Vagina (tissue), 2 donors: ENCODE data around the gene DVL1. TPM values are rescaled to one million over a fixed set of nuclear protein-coding genes. Genes with fewer than 3 reads are reported as not detected.
"Not testable (repeated sequence)": the region's sequence is repeated elsewhere in the genome, so short reads cannot be mapped to it uniquely, and the experiment has no call there.

Source experiments
- DNase-seq, 2 donors: peaks; one replicate each; pipeline ENCODE4 v3.0.0-alpha.2; 2017; ENCODE audit errors: extremely low spot score in 2 of 2
- H3K27ac ChIP-seq: fragments of 200-600 bp; sonication (generic); one replicate; pipeline ENCODE4 v1.5.1; 2019
- H3K27me3 ChIP-seq: fragments of 200-600 bp; sonication (generic); one replicate; pipeline ENCODE4 v1.5.1; 2019
- H3K36me3 ChIP-seq, 2 donors: fragments of 200-600 bp; sonication (generic); one replicate each; pipeline ENCODE4 v1.5.1; 2017 to 2019
- H3K4me1 ChIP-seq: fragments of 200-600 bp; sonication (generic); one replicate; pipeline ENCODE4 v1.5.1; 2019
- H3K4me3 ChIP-seq, 2 donors: fragments of 200-600 bp; sonication (generic); 1 replicate in 1 of 2; 2 replicates in 1 of 2; pipeline ENCODE4 v1.5.1; 2016 to 2019
- H3K9me3 ChIP-seq: fragments of 200-600 bp; sonication (generic); one replicate; pipeline ENCODE4 v1.5.1; 2019
- POLR2A ChIP-seq, 2 donors: fragments of 450-650 bp; IDR thresholded peaks; one replicate each; pipeline ENCODE4 v1.6.1; 2017; ENCODE audit warnings: antibody characterized with exemption in 2 of 2, mild to moderate bottlenecking in 2 of 2, moderate library complexity in 2 of 2
- POLR2AphosphoS5 ChIP-seq, 2 donors: sonication (generic); formaldehyde crosslinking; IDR thresholded peaks; one replicate each; pipeline ENCODE4 v1.9.0; 2017; ENCODE audit warnings: antibody characterized with exemption in 2 of 2, mild to moderate bottlenecking in 2 of 2, low read depth in 1 of 2; ENCODE audit not compliant: insufficient read depth in 1 of 2
- intact Hi-C: fragments of 100-400 bp; cut with DNase I; formaldehyde crosslinking; loops from one replicate; pipeline ENCODE4 v1.15.1; 2023
- total RNA-seq: library from RNA; depleted of rRNA; stranded (reverse); fragments of >200 nt; gene quantifications from one replicate; pipeline ENCODE4 v1.2.3, GENCODE V29; 2016
- TF ChIP-seq, protein P1 (sequence below), 3 experiments: fragments of 450-650 bp in 2 of 3; fragments of 200-600 bp in 1 of 3; sonication (generic) in 1 of 3; IDR thresholded peaks; one replicate each; pipeline ENCODE4 v1.5.1; 2017 to 2019; ENCODE audit warnings: antibody characterized with exemption in 3 of 3, mild to moderate bottlenecking in 2 of 3, moderate library complexity in 2 of 3

The DVL1 gene
- total RNA-seq, 1 donor from 2014 or later, result 72.4 TPM

DNA sequence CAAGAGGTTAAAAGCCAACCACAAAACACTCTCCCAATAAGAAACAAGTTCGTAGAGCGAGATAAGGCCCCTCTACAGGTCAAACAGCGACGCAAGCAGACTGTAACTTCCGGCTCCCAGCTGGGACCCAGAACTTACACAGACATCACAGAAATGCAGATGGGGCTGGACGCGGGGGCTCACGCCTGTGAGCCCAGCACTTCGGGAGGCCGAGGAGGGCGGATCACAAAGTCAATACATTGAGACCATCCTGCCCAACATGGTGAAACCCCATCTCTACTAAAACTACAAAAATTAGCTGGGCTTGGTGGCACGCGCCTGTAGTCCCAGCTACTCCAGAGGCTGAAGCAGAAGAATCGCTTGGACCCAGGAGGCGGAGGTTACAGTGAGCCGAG is 38.9 kb upstream of the DVL1 start:
- no peak overlapping the region for H3K4me3 ChIP-seq
- H3K27me3 ChIP-seq, result no peaks in the 10 kb centered on the region
- intact Hi-C loops, result no loop called here
- peaks cover 4 to 75% of the 10 kb centered on the region in 2 donors for H3K36me3 ChIP-seq
- TF ChIP-seq POLR2AphosphoS5 (IDR thresholded peaks at IDR 0.05; ENCODE audit: insufficient read depth in 1 of 2, low read depth in 1 of 2) (no peak), POLR2A (IDR thresholded peaks at IDR 0.05) (no peak)
- TF ChIP-seq, protein P1, sequence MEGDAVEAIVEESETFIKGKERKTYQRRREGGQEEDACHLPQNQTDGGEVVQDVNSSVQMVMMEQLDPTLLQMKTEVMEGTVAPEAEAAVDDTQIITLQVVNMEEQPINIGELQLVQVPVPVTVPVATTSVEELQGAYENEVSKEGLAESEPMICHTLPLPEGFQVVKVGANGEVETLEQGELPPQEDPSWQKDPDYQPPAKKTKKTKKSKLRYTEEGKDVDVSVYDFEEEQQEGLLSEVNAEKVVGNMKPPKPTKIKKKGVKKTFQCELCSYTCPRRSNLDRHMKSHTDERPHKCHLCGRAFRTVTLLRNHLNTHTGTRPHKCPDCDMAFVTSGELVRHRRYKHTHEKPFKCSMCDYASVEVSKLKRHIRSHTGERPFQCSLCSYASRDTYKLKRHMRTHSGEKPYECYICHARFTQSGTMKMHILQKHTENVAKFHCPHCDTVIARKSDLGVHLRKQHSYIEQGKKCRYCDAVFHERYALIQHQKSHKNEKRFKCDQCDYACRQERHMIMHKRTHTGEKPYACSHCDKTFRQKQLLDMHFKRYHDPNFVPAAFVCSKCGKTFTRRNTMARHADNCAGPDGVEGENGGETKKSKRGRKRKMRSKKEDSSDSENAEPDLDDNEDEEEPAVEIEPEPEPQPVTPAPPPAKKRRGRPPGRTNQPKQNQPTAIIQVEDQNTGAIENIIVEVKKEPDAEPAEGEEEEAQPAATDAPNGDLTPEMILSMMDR (IDR thresholded peaks at IDR 0.05), result no peak
- no peak overlapping the region for H3K27ac ChIP-seq
- H3K9me3 ChIP-seq, result no peaks in the 10 kb centered on the region
- no peaks in the 10 kb centered on the region for H3K4me1 ChIP-seq
- no peak for DNase-seq

DNA sequence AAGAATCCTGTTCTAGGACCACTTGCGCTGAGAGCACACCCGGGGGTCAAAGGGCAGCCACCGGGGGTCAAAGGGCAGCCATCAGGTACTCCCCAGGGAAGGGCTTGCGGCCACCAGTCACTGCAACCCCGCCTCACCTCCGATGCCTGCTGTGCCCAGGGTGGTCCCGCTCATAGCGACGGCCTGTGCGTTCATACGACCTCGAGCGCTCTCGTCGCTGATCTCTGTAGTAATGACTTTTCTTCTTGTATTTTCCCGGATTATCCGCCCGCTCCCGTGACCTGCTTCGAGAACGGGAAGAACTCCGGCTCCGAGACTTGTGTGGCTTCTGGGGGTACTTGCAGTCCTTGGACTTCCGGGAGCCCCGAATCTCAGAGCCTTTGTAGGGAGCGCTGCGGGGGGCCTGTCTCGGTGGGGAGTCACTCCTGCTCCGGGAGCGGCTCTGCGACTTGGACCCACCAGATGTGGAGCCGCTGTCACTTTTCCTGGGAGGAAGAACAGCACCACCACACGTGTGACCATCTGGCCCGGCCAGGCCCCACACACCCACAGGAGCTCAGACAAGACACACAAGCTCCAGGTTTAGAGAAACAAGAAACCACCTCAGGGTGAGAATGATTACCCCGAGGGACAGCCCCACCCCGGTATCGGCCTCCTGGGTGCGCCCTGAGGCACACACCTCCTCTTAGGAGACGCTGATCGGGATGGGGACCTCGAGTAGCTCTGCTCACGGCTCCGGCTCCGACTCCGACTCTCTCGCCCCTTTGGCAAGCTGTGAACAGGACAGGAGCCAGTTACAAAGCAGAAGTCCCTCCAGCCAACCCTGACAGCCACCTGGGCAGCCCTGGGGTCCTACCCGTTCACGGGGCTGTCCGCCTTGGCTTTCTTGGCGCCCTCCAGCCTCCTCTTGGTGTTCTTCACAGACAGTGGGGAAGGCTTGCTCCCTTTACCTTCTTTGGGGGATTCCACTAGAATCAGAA is 38.2 kb upstream of the DVL1 start:
- no peak for TF ChIP-seq POLR2AphosphoS5 (IDR thresholded peaks at IDR 0.05; ENCODE audit: insufficient read depth in 1 of 2, low read depth in 1 of 2)
- TF ChIP-seq POLR2A (IDR thresholded peaks at IDR 0.05), result no peak
- TF ChIP-seq, protein P1 (IDR thresholded peaks at IDR 0.05), result no peak
- no peaks in the 10 kb centered on the region for H3K9me3 ChIP-seq
- intact Hi-C loops, result no loop called here
- no peak overlapping the region for H3K4me3 ChIP-seq
- H3K27ac ChIP-seq, result no peak overlapping the region
- H3K27me3 ChIP-seq, result no peaks in the 10 kb centered on the region
- DNase-seq, result no peak
- no peaks in the 10 kb centered on the region for H3K4me1 ChIP-seq
- H3K36me3 ChIP-seq, result peaks cover 4 to 68% of the 10 kb centered on the region in 2 donors

DNA sequence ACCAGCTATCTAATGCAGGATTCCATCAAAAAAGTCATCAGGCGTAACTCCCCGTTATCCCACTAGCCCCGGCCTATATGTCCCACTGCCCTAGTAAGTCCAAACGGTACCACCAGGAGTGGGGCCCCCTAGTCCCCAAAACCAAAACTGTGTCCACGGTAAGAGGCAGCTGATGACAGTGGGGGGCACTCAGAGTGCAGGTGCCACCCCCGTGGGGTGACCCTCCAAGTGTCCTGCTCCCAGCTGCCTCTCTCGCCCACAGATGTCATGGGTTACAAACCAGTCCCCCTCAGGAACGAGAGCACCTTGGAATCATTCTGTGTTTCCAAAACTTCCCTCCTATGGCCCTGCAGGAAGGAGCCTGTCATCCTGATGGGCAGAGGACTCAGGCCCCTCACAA is 36.7 kb upstream of the DVL1 start:
- TF ChIP-seq POLR2AphosphoS5 (IDR thresholded peaks at IDR 0.05; ENCODE audit: insufficient read depth in 1 of 2, low read depth in 1 of 2), result no peak
- TF ChIP-seq POLR2A (IDR thresholded peaks at IDR 0.05), result no peak
- TF ChIP-seq, protein P1 (IDR thresholded peaks at IDR 0.05), result no peak
- H3K4me3 ChIP-seq, result no peak overlapping the region
- DNase-seq, result no peak
- no peaks in the 10 kb centered on the region for H3K4me1 ChIP-seq
- intact Hi-C loops, result no loop called here
- H3K9me3 ChIP-seq, result no peaks in the 10 kb centered on the region
- H3K36me3 ChIP-seq, result peaks cover 1 to 54% of the 10 kb centered on the region in 2 donors
- no peak overlapping the region for H3K27ac ChIP-seq
- H3K27me3 ChIP-seq, result no peaks in the 10 kb centered on the region

DNA sequence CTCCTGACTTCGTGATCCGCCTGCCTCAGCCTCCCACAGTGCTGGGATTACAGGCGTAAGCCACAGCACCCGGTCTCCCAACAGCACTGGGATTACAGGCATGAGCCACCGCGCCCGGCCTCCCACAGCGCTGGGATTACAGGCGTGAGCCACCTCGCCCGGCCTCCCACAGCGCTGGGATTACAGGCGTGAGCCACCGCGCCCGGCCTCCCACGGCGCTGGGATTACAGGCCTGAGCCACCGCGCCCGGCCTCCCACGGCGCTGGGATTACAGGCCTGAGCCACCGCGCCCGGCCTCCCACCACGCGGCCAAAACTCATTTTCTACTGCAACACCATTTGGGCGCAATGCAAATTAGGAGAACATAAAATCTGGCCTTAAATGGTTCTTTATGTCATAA is 36.1 kb upstream of the DVL1 start:
- H3K27me3 ChIP-seq, H3K4me3 ChIP-seq, intact Hi-C loops, H3K4me1 ChIP-seq, H3K27ac ChIP-seq, H3K9me3 ChIP-seq, DNase-seq: not testable (repeated sequence)
- H3K36me3 ChIP-seq, result peaks cover 0 to 48% of the 10 kb centered on the region in 2 donors

DNA sequence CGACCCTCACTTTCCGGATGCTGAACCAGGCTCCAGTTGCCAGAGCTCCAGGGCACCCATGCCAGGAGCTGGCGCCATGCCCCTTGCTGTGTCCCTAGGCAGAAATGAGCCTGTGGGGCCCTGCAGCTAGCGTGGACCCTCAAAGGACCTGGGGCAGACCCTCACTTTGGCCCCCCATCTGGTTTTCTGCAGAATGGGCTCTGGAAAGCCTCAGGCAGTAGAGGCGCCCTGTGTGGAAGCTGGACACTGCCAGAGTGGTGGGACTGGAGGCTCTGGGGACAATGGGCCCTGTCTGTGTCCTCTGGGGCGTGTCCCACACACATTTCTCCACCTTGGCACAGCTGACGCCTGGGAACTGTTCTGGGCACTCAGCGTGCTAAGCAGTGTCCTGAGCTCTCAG is 32.1 kb upstream of the DVL1 start:
- no peak for DNase-seq
- TF ChIP-seq, protein P1 (IDR thresholded peaks at IDR 0.05), result no peak
- TF ChIP-seq POLR2A (IDR thresholded peaks at IDR 0.05) (no peak), POLR2AphosphoS5 (IDR thresholded peaks at IDR 0.05; ENCODE audit: insufficient read depth in 1 of 2, low read depth in 1 of 2) (no peak)
- Histone ChIP-seq H3K9me3 (no peaks in the 10 kb centered on the region), H3K27me3 (no peaks in the 10 kb centered on the region), H3K27ac (no peak overlapping the region), H3K36me3 (peaks cover 0 to 7% of the 10 kb centered on the region in 2 donors), H3K4me1 (peaks cover 1% of the 10 kb centered on the region), H3K4me3 (no peak overlapping the region)
- intact Hi-C loops, result no loop called here
